GM10248 (cell line): ENCODE measurements around the gene TROAP.

Source experiments
- CTCF ChIA-PET: fragments of 300-600 bp; sonication (Branson Sonifier 250); formaldehyde crosslinking; extraction: SDS; loops from one replicate; lab custom pipeline; 2021; ENCODE audit warnings: antibody characterized with exemption; lab: Yijun Ruan, JAX
- POLR2A ChIA-PET: fragments of 350-650 bp; sonication (Branson Sonifier 250); formaldehyde crosslinking; extraction: SDS; loops from one replicate; lab custom pipeline; 2020; ENCODE audit warnings: antibody characterized with exemption; lab: Yijun Ruan, JAX
- DNase-seq: peaks from one replicate; pipeline ENCODE4 v3.0.0; 2012; ENCODE audit errors: extremely low spot score
- CTCF ChIP-seq: IDR thresholded peaks from 2 replicates; pipeline ENCODE4 v1.5.1; 2012; ENCODE audit warnings: mild to moderate bottlenecking, low read depth; ENCODE audit errors: extremely low read depth, missing control alignments, control extremely low read depth

Gene TROAP

GRCh38 chr12:49335955-49336644, 13.0 kb downstream of the TROAP start:
- POLR2A ChIA-PET: no interaction called here
- no peak for TF ChIP-seq CTCF
- no peak for DNase-seq
- CTCF ChIA-PET: interaction anchor here (1.0 to 7.3 kb wide), 10 partner anchors 11 to 61 kb away, joined by 3 to 57 read pairs (median 22); partner anchors contain the start of genes DNAJC22, PRPH and TROAP

GRCh38 chr12:49336645-49337584, 13.9 kb downstream of the TROAP start, which contains the start of gene C1QL4:
C1QL4 (minus strand) TSS chr12:49337188; CDS start chr12:49336477, 711 bp downstream.
- POLR2A ChIA-PET: no interaction called here
- DNase-seq: peak; percentile 89
- peak; percentile 88 for TF ChIP-seq CTCF
- CTCF ChIA-PET: interaction anchor here (1.0 to 6.1 kb wide), 11 partner anchors 10 to 92 kb away, joined by 3 to 42 read pairs (median 4); partner anchors contain the start of genes DNAJC22, PRPH and TROAP

GRCh38 chr12:49338830-49339463, 15.9 kb downstream of the TROAP start:
- CTCF ChIA-PET: interaction anchor here (1.7 to 6.1 kb wide), 8 partner anchors 8 to 176 kb away, joined by 4 to 42 read pairs (median 20); partner anchors contain the start of genes DNAJC22, PRPH and TROAP
- POLR2A ChIA-PET: no interaction called here
- TF ChIP-seq CTCF: no peak

GRCh38 chr12:49339464-49339861, 16.4 kb downstream of the TROAP start:
- ChIA-PET POLR2A (interaction anchor here (0.6 kb wide), 1 partner anchor 17 kb away, joined by 3 read pairs; the partner anchor contains the start of gene TROAP), CTCF (interaction anchor here (1.7 to 6.1 kb wide), 6 partner anchors 7 to 175 kb away, joined by 5 to 42 read pairs (median 20); partner anchors contain the start of genes DNAJC22, PRPH and TROAP)
- no peak for TF ChIP-seq CTCF
- DNase-seq: no peak

More at GRCh38 chr12:49338830-49339463, 15.9 kb downstream of the TROAP start:
- DNase-seq: no peak

GRCh38 chr12:49340095-49340870, 17.2 kb downstream of the TROAP start:
- ChIA-PET CTCF (interaction anchor here (1.7 to 6.1 kb wide), 8 partner anchors 8 to 51 kb away, joined by 8 to 174 read pairs (median 22); partner anchors contain the start of genes PRPH and TROAP), POLR2A (no interaction called here)
- no peak for DNase-seq
- TF ChIP-seq CTCF: no peak
